ENCODE data around the gene TEX9.
A peak's percentile ranks its signal among the peaks of the same experiment; 100 is the strongest.
"Not testable (repeated sequence)": the region's sequence is repeated elsewhere in the genome, so short reads cannot be mapped to it uniquely, and the experiment has no call there.

Gene TEX9

GRCh38 chr15:56365075-56365711 is at the start of gene TEX9:
Gene TEX9, plus strand, starts transcription at chr15:56365426. Its CDS starts 25 bp downstream, at chr15:56365451.
- peak; percentile 52 to 68 (median 61) for DNase-seq (ENCODE audit: low read depth in 2 of 3, low spot score in 2 of 3)

GRCh38 chr15:56316561-56316960 is 48.7 kb upstream of the TEX9 start:
- not testable (repeated sequence) for DNase-seq (ENCODE audit: low read depth in 2 of 3, low spot score in 2 of 3)

GRCh38 chr15:56320316-56320715 is 44.9 kb upstream of the TEX9 start:
- DNase-seq (ENCODE audit: low read depth in 2 of 3, low spot score in 2 of 3) = no peak

- DNase-seq (ENCODE audit: low read depth in 2 of 3, low spot score in 2 of 3) = no peak
Measured at GRCh38 chr15:56320861-56321260, 44.4 kb upstream of the TEX9 start.

GRCh38 chr15:56322444-56322843 is 42.8 kb upstream of the TEX9 start:
- DNase-seq (ENCODE audit: low read depth in 2 of 3, low spot score in 2 of 3) = no peak

GRCh38 chr15:56323435-56323834 is 41.8 kb upstream of the TEX9 start:
- DNase-seq (ENCODE audit: low read depth in 2 of 3, low spot score in 2 of 3) = no peak

GRCh38 chr15:56325186-56325585 is 40.0 kb upstream of the TEX9 start:
- no peak for DNase-seq (ENCODE audit: low read depth in 2 of 3, low spot score in 2 of 3)

- no peak for DNase-seq (ENCODE audit: low read depth in 2 of 3, low spot score in 2 of 3)
Measured at GRCh38 chr15:56327721-56328502, 37.3 kb upstream of the TEX9 start.

- no peak for DNase-seq (ENCODE audit: low read depth in 2 of 3, low spot score in 2 of 3)
Measured at GRCh38 chr15:56337084-56337725, 28.0 kb upstream of the TEX9 start.

GRCh38 chr15:56339594-56339993 is 25.6 kb upstream of the TEX9 start:
- DNase-seq (ENCODE audit: low read depth in 2 of 3, low spot score in 2 of 3) = no peak

GRCh38 chr15:56341201-56341600 is 24.0 kb upstream of the TEX9 start:
- no peak for DNase-seq (ENCODE audit: low read depth in 2 of 3, low spot score in 2 of 3)

- no peak for DNase-seq (ENCODE audit: low read depth in 2 of 3, low spot score in 2 of 3)
Measured at GRCh38 chr15:56342653-56343052, 22.6 kb upstream of the TEX9 start.

- no peak for DNase-seq (ENCODE audit: low read depth in 2 of 3, low spot score in 2 of 3)
Measured at GRCh38 chr15:56343879-56344278, 21.3 kb upstream of the TEX9 start.

- no peak for DNase-seq (ENCODE audit: low read depth in 2 of 3, low spot score in 2 of 3)
Measured at GRCh38 chr15:56344336-56344735, 20.9 kb upstream of the TEX9 start.

GRCh38 chr15:56346414-56346813 is 18.8 kb upstream of the TEX9 start:
- DNase-seq (ENCODE audit: low read depth in 2 of 3, low spot score in 2 of 3) = no peak

GRCh38 chr15:56349554-56349953 is 15.7 kb upstream of the TEX9 start:
- no peak for DNase-seq (ENCODE audit: low read depth in 2 of 3, low spot score in 2 of 3)

- DNase-seq (ENCODE audit: low read depth in 2 of 3, low spot score in 2 of 3) = no peak
Measured at GRCh38 chr15:56351353-56351752, 13.9 kb upstream of the TEX9 start.

- no peak for DNase-seq (ENCODE audit: low read depth in 2 of 3, low spot score in 2 of 3)
Measured at GRCh38 chr15:56351957-56352506, 13.2 kb upstream of the TEX9 start.

- no peak for DNase-seq (ENCODE audit: low read depth in 2 of 3, low spot score in 2 of 3)
Measured at GRCh38 chr15:56353119-56353518, 12.1 kb upstream of the TEX9 start.

- no peak for DNase-seq (ENCODE audit: low read depth in 2 of 3, low spot score in 2 of 3)
Measured at GRCh38 chr15:56353740-56354139, 11.5 kb upstream of the TEX9 start.

- no peak for DNase-seq (ENCODE audit: low read depth in 2 of 3, low spot score in 2 of 3)
Measured at GRCh38 chr15:56356616-56357015, 8.6 kb upstream of the TEX9 start.

- no peak for DNase-seq (ENCODE audit: low read depth in 2 of 3, low spot score in 2 of 3)
Measured at GRCh38 chr15:56358604-56359003, 6.6 kb upstream of the TEX9 start.
